Endothelial cell of umbilical vein (primary cell): ENCODE measurements around the gene TLE4. TPM values are rescaled to one million over a fixed set of nuclear protein-coding genes. Genes with fewer than 3 reads are reported as not detected.

ENCODE experiments used
- BruUV-seq: library from RNA; stranded (reverse); fragments of 400-500 nt; replicated peaks from 2 replicates; lab custom pipeline; 2021; lab: Mats Ljungman, UMichigan
- CTCF ChIA-PET: fragments of 300-600, 350-600 bp; sonication (Branson Sonifier 250); formaldehyde crosslinking; loops from one replicate; lab custom pipeline; 2021; ENCODE audit warnings: antibody characterized with exemption, inconsistent platforms; lab: Charles Lee
- POLR2A ChIA-PET: fragments of 300-600, 350-600 bp; sonication (Branson Sonifier 250); formaldehyde crosslinking; loops from one replicate; lab custom pipeline; 2021; ENCODE audit warnings: antibody characterized with exemption, inconsistent platforms; lab: Charles Lee
- DNase-seq: peaks from one replicate; pipeline ENCODE4 v3.0.0-alpha.2; 2011; ENCODE audit warnings: low read depth, low spot score
- FAIRE-seq: peaks from 2 replicates; lab custom pipeline; 2011; peaks lifted over from hg19 to GRCh38; lab: Jason Lieb, UNC
- H2AFZ ChIP-seq: 2 replicates; pipeline ENCODE4 v1.6.0; 2012; ENCODE audit warnings: low read depth, low read length, control low read depth, inconsistent platforms
- H3K27ac ChIP-seq: 2 replicates; pipeline ENCODE4 v1.5.1; 2011; ENCODE audit warnings: low read depth, mild to moderate bottlenecking, control low read depth, low read length, moderate library complexity; ENCODE audit not compliant: insufficient read depth
- H3K27me3 ChIP-seq, 2 experiments: 2 replicates each; pipeline versions ENCODE4 v1.6.0 to v1.6.1; 2011; ENCODE audit warnings: low read length in 2 of 2, mixed read lengths in 1 of 2; ENCODE audit not compliant: control insufficient read depth in 2 of 2, insufficient read depth in 2 of 2
- H3K36me3 ChIP-seq, 2 experiments: 2 replicates in 1 of 2; 3 replicates in 1 of 2; pipeline ENCODE4 v1.5.1; 2011; ENCODE audit warnings: low read length in 2 of 2, mild to moderate bottlenecking in 1 of 2, moderate library complexity in 1 of 2; ENCODE audit not compliant: control insufficient read depth in 2 of 2, insufficient read depth in 2 of 2; ENCODE audit errors: extremely low read depth in 1 of 2
- H3K4me1 ChIP-seq: 3 replicates; pipeline ENCODE4 v1.5.1; 2011; ENCODE audit warnings: mild to moderate bottlenecking, low read length; ENCODE audit not compliant: control insufficient read depth, insufficient read depth; ENCODE audit errors: extremely low read depth
- H3K4me2 ChIP-seq: 2 replicates; pipeline ENCODE4 v1.6.1; 2011; ENCODE audit warnings: low read length, control low read depth, mixed read lengths; ENCODE audit not compliant: insufficient read depth
- H3K4me3 ChIP-seq, 3 experiments: fragments of 200-600 bp in 1 of 3; sonication (generic), shearing (Covaris generic) in 1 of 3; replicated peaks in 1 of 3; 2 replicates each; pipeline ENCODE4 v1.5.1; 2011 to 2016; ENCODE audit warnings: control low read depth in 3 of 3, low read length in 3 of 3, mild to moderate bottlenecking in 2 of 3, inconsistent platforms in 1 of 3, low read depth in 1 of 3, moderate library complexity in 1 of 3; ENCODE audit not compliant: insufficient read depth in 1 of 3
- H3K79me2 ChIP-seq: 2 replicates; pipeline ENCODE4 v1.6.0; 2012; ENCODE audit warnings: low read length, inconsistent platforms; ENCODE audit not compliant: control insufficient read depth, insufficient read depth
- H3K9ac ChIP-seq: replicated peaks from 2 replicates; pipeline ENCODE3; 2011; ENCODE audit warnings: low read length, control low read depth; ENCODE audit not compliant: insufficient read depth; ENCODE audit errors: extremely low read depth
- H3K9me1 ChIP-seq: replicated peaks from 3 replicates; pipeline ENCODE4 v1.6.0; 2011; ENCODE audit warnings: mild to moderate bottlenecking, low read length; ENCODE audit not compliant: control insufficient read depth, insufficient read depth; ENCODE audit errors: extremely low read depth
- H3K9me3 ChIP-seq: replicated peaks from 2 replicates; pipeline ENCODE4 v1.5.1; 2012; ENCODE audit warnings: low read length, inconsistent platforms; ENCODE audit not compliant: control insufficient read depth, insufficient read depth
- H4K20me1 ChIP-seq: replicated peaks from 2 replicates; pipeline ENCODE3; 2011; ENCODE audit warnings: mild to moderate bottlenecking, low read length; ENCODE audit not compliant: control insufficient read depth, insufficient read depth; ENCODE audit errors: extremely low read depth
- EZH2 ChIP-seq: IDR thresholded peaks from 2 replicates; pipeline ENCODE4 v1.6.1; 2012; ENCODE audit warnings: borderline replicate concordance, low read depth, mild to moderate bottlenecking, moderate library complexity, low read length, inconsistent platforms; ENCODE audit not compliant: severe bottlenecking
- FOS ChIP-seq: IDR thresholded peaks from 2 replicates; pipeline ENCODE4 v1.6.1; 2011; ENCODE audit warnings: mild to moderate bottlenecking, low read length, moderate library complexity, borderline replicate concordance; ENCODE audit not compliant: insufficient read depth
- GATA2 ChIP-seq: IDR thresholded peaks from 2 replicates; pipeline ENCODE4 v1.7.0; 2011; ENCODE audit warnings: low read depth, mild to moderate bottlenecking, moderate library complexity, mixed read lengths, low read length; ENCODE audit not compliant: insufficient read length, insufficient read depth
- JUN ChIP-seq: IDR thresholded peaks from 2 replicates; pipeline ENCODE4 v1.6.1; 2011; ENCODE audit warnings: borderline replicate concordance, low read depth; ENCODE audit not compliant: insufficient read length, insufficient read depth
- MYC ChIP-seq: IDR thresholded peaks from one replicate; pipeline ENCODE4 v1.6.1; 2011; ENCODE audit warnings: mild to moderate bottlenecking, low read depth, low read length
- POLR2A ChIP-seq: IDR thresholded peaks from 2 replicates; pipeline ENCODE4 v1.6.1; 2012; ENCODE audit warnings: low read depth, mild to moderate bottlenecking, control low read depth, low read length
- POLR2AphosphoS5 ChIP-seq: IDR thresholded peaks from 2 replicates; pipeline ENCODE4 v1.6.1; 2012; ENCODE audit warnings: low read depth, mild to moderate bottlenecking, control low read depth, low read length, moderate library complexity; ENCODE audit not compliant: insufficient read depth
- dilution Hi-C: fragments of 300-500 bp; cut with MboI; formaldehyde crosslinking; loops from one replicate; pipeline ENCODE4 v1.15.0; 2019; ENCODE audit warnings: low sequenced_read_pairs; ENCODE audit not compliant: extremely low pct_ligation_motif_present
- intact Hi-C: fragments of 100-400 bp; cut with micrococcal nuclease; formaldehyde crosslinking; loops from one replicate; pipeline ENCODE4 v1.10.0; 2022
- polyA plus RNA-seq, 4 experiments: library from polyadenylated mRNA; depleted of rRNA in 3 of 4; stranded (reverse) in 3 of 4; unstranded in 1 of 4; fragments of >200 nt; gene quantifications; 2 replicates each; pipeline versions ENCODE4 v1.2.1 to v1.2.3, GENCODE V29; 2011 to 2012; ENCODE audit warnings: missing spikeins in 1 of 4
- total RNA-seq: library from RNA; stranded (reverse); gene quantifications from 2 replicates; pipeline ENCODE4 v1.2.3, GENCODE V29; 2021
- TF ChIP-seq, protein P1 (sequence below): IDR thresholded peaks from 2 replicates; pipeline ENCODE4 v1.6.1; 2011; ENCODE audit not compliant: insufficient read depth, insufficient read length
- TF ChIP-seq, protein P2 (sequence below), 2 donors: IDR thresholded peaks; 1 replicate in 1 of 2; 2 replicates in 1 of 2; pipeline ENCODE4 v1.5.1; 2011; ENCODE audit warnings: low read length in 2 of 2, mild to moderate bottlenecking in 2 of 2, moderate library complexity in 2 of 2, control low read depth in 1 of 2, inconsistent platforms in 1 of 2, low read depth in 1 of 2; ENCODE audit not compliant: insufficient read depth in 1 of 2; ENCODE audit errors: extremely low read depth in 1 of 2

The TLE4 gene
- total and polyA plus RNA-seq, 2 donors (not counting 3 experiments of a cell fraction or from before 2014, with no cell fraction given), result 31.4 to 32.3 TPM

DNA sequence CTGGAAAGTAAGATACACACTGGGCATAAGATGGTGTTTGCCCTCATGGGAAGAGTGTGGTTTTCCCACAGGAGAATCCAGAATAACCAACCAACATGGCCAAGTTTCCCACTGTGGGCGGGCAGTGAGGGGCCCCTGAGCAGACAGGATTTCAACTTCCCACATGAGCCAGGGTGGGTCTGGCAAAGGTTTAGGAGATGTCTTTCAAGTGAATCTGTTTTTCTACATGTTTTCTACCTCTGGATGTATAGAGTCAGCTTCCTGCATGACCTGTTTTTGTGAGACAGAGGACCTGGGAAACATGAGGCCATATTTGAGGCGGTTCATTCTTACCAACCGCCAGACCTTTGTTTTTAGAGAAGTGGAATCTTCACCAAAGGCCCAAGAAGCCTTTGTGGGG is 100.5 kb downstream of the TLE4 start:
- no TSS peak for BruUV-seq
- no peak overlapping the region for H3K4me2 ChIP-seq
- H3K27ac ChIP-seq, result no peak overlapping the region
- TF ChIP-seq POLR2A (no peak), MYC (no peak), FOS (no peak), GATA2 (no peak), EZH2 (no peak), POLR2AphosphoS5 (no peak), JUN (no peak)
- TF ChIP-seq, protein P1, sequence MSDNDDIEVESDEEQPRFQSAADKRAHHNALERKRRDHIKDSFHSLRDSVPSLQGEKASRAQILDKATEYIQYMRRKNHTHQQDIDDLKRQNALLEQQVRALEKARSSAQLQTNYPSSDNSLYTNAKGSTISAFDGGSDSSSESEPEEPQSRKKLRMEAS, result no peak
- TF ChIP-seq, protein P2, sequence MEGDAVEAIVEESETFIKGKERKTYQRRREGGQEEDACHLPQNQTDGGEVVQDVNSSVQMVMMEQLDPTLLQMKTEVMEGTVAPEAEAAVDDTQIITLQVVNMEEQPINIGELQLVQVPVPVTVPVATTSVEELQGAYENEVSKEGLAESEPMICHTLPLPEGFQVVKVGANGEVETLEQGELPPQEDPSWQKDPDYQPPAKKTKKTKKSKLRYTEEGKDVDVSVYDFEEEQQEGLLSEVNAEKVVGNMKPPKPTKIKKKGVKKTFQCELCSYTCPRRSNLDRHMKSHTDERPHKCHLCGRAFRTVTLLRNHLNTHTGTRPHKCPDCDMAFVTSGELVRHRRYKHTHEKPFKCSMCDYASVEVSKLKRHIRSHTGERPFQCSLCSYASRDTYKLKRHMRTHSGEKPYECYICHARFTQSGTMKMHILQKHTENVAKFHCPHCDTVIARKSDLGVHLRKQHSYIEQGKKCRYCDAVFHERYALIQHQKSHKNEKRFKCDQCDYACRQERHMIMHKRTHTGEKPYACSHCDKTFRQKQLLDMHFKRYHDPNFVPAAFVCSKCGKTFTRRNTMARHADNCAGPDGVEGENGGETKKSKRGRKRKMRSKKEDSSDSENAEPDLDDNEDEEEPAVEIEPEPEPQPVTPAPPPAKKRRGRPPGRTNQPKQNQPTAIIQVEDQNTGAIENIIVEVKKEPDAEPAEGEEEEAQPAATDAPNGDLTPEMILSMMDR (IDR thresholded peaks at IDR 0.05; ENCODE audit: extremely low read depth in 1 of 2, insufficient read depth in 1 of 2, low read depth in 1 of 2, low read length in 2 of 2), result no peak
- H3K9me1 ChIP-seq, result no peaks in the 10 kb centered on the region
- H3K79me2 ChIP-seq, result no peaks in the 10 kb centered on the region
- H2AFZ ChIP-seq, result no peak overlapping the region
- ChIA-PET CTCF (interaction anchor here (1.5 kb wide), 1 partner anchor 9 kb away, joined by 4 read pairs; no protein-coding TSS in a partner anchor), POLR2A (no interaction called here)
- no peak overlapping the region for H3K4me3 ChIP-seq
- dilution Hi-C loops (no loop called here), intact Hi-C loops (no loop called here)
- no peaks in the 10 kb centered on the region for H3K27me3 ChIP-seq
- H3K36me3 ChIP-seq, result no peaks in the 10 kb centered on the region
- FAIRE-seq, result no peak
- DNase-seq, result no peak
- no peaks in the 10 kb centered on the region for H3K4me1 ChIP-seq
- H3K9me3 ChIP-seq, result no peaks in the 10 kb centered on the region
- no peak overlapping the region for H3K9ac ChIP-seq
- H4K20me1 ChIP-seq, result no peaks in the 10 kb centered on the region
